PFSK-1 (cell line): ENCODE data around the gene HACE1.

ENCODE experiments used
- FOXP2 ChIP-seq: optimal IDR thresholded peaks from 2 replicates; pipeline ENCODE3; 2011; ENCODE audit warnings: borderline replicate concordance, control low read depth, inconsistent platforms; ENCODE audit not compliant: insufficient read depth; ENCODE audit errors: extremely low read length, extremely low read depth
- POLR2AphosphoS5 ChIP-seq: IDR thresholded peaks from 2 replicates; pipeline ENCODE4 v1.6.1; 2012; ENCODE audit warnings: low read depth, mild to moderate bottlenecking, control low read depth, low read length, moderate library complexity
- REST ChIP-seq, 2 experiments: IDR thresholded peaks; 2 replicates each; pipeline versions ENCODE4 v1.6.1 to v1.8.0; 2011 to 2012; ENCODE audit warnings: low read depth in 2 of 2, low read length in 2 of 2, control low read depth in 1 of 2, inconsistent platforms in 1 of 2, mild to moderate bottlenecking in 1 of 2, moderate library complexity in 1 of 2; ENCODE audit not compliant: insufficient read depth in 1 of 2
- SIN3A ChIP-seq: IDR thresholded peaks from 2 replicates; pipeline ENCODE4 v1.6.1; 2012; ENCODE audit warnings: mild to moderate bottlenecking, low read length, moderate library complexity, borderline replicate concordance; ENCODE audit not compliant: insufficient read depth
- TAF1 ChIP-seq: IDR thresholded peaks from 2 replicates; pipeline ENCODE4 v1.6.1; 2012; ENCODE audit warnings: low read length, control low read depth, borderline replicate concordance; ENCODE audit not compliant: insufficient read depth

Gene HACE1

GRCh38 chr6:104813552-104813951, 46.2 kb downstream of the HACE1 start:
- TF ChIP-seq SIN3A, result no peak

- no peak for TF ChIP-seq REST (IDR thresholded peaks at IDR 0.05; ENCODE audit: insufficient read depth in 1 of 2, low read depth in 2 of 2, low read length in 2 of 2)
- no peak for TF ChIP-seq SIN3A
- no peak for TF ChIP-seq TAF1
- TF ChIP-seq FOXP2, result no peak
- TF ChIP-seq POLR2AphosphoS5, result no peak
Observed at GRCh38 chr6:104809116-104809515, 50.6 kb downstream of the HACE1 start.

- TF ChIP-seq FOXP2, result no peak
- no peak for TF ChIP-seq REST (IDR thresholded peaks at IDR 0.05; ENCODE audit: insufficient read depth in 1 of 2, low read depth in 2 of 2, low read length in 2 of 2)
- TF ChIP-seq POLR2AphosphoS5, result no peak
- TF ChIP-seq SIN3A, result no peak
- TF ChIP-seq TAF1, result no peak
Observed at GRCh38 chr6:104799134-104799657, 60.5 kb downstream of the HACE1 start.

GRCh38 chr6:104796031-104796785, 63.5 kb downstream of the HACE1 start:
- TF ChIP-seq REST (IDR thresholded peaks at IDR 0.05; ENCODE audit: insufficient read depth in 1 of 2, low read depth in 2 of 2, low read length in 2 of 2) (no peak), POLR2AphosphoS5 (no peak), TAF1 (no peak), SIN3A (no peak), FOXP2 (no peak)

- TF ChIP-seq POLR2AphosphoS5, result no peak
- no peak for TF ChIP-seq FOXP2
- TF ChIP-seq REST (IDR thresholded peaks at IDR 0.05; ENCODE audit: insufficient read depth in 1 of 2, low read depth in 2 of 2, low read length in 2 of 2), result no peak
- no peak for TF ChIP-seq SIN3A
- TF ChIP-seq TAF1, result no peak
Observed at GRCh38 chr6:104795363-104795762, 64.4 kb downstream of the HACE1 start.
